Nephron progenitor cell (in vitro differentiated cells): Measurements from ENCODE around the gene SAP30L.

Experiments
- DNase-seq: peaks from one replicate; pipeline ENCODE4 v3.0.0; 2021
- H3K27ac Mint-ChIP-seq: 2 replicates; pipeline ENCODE4 v1.8.0; 2021; ENCODE audit warnings: mild to moderate bottlenecking, moderate library complexity, mixed read lengths
- H3K27me3 Mint-ChIP-seq: 2 replicates; pipeline ENCODE4 v1.8.0; 2021; ENCODE audit warnings: mild to moderate bottlenecking, low read depth, mixed read lengths; ENCODE audit not compliant: poor library complexity
- H3K36me3 Mint-ChIP-seq: 2 replicates; pipeline ENCODE4 v1.8.0; 2021; ENCODE audit warnings: low read depth, mixed read lengths
- H3K4me1 Mint-ChIP-seq: 2 replicates; pipeline ENCODE4 v1.8.0; 2021; ENCODE audit warnings: mixed read lengths
- H3K4me3 Mint-ChIP-seq: 2 replicates; pipeline ENCODE4 v1.8.0; 2021; ENCODE audit warnings: mild to moderate bottlenecking, moderate library complexity, mixed read lengths
- H3K9me3 Mint-ChIP-seq: 2 replicates; pipeline ENCODE4 v1.8.0; 2021; ENCODE audit warnings: mild to moderate bottlenecking, moderate library complexity, mixed read lengths
- CTCF ChIP-seq: fragments of 200-600 bp; sonication (generic); IDR thresholded peaks from 2 replicates; pipeline ENCODE4 v1.5.0; 2021; ENCODE audit warnings: antibody characterized with exemption

SAP30L gene

GRCh38 chr5:154412316-154412715 lies 33.5 kb upstream of the SAP30L start:
- no peak for DNase-seq
- no peak for TF ChIP-seq CTCF
- no peak overlapping the region for H3K4me3 Mint-ChIP-seq
- H3K36me3 Mint-ChIP-seq: peaks cover 45% of the 10 kb centered on the region
- no peak overlapping the region for H3K27ac Mint-ChIP-seq
- no peaks in the 10 kb centered on the region for H3K9me3 Mint-ChIP-seq
- peaks cover 31% of the 10 kb centered on the region for H3K4me1 Mint-ChIP-seq
- no peaks in the 10 kb centered on the region for H3K27me3 Mint-ChIP-seq

GRCh38 chr5:154412925-154413324 lies 32.9 kb upstream of the SAP30L start:
- no peaks in the 10 kb centered on the region for H3K9me3 Mint-ChIP-seq
- H3K4me3 Mint-ChIP-seq: no peak overlapping the region
- H3K27me3 Mint-ChIP-seq: no peaks in the 10 kb centered on the region
- no peak for TF ChIP-seq CTCF
- peaks cover 45% of the 10 kb centered on the region for H3K36me3 Mint-ChIP-seq
- H3K4me1 Mint-ChIP-seq: peaks cover 26% of the 10 kb centered on the region
- no peak for DNase-seq
- peak overlapping the region; percentile 50 for H3K27ac Mint-ChIP-seq

- DNase-seq: no peak
- no peak for TF ChIP-seq CTCF
- H3K4me3 Mint-ChIP-seq: no peak overlapping the region
- H3K9me3 Mint-ChIP-seq: no peaks in the 10 kb centered on the region
- no peaks in the 10 kb centered on the region for H3K27me3 Mint-ChIP-seq
- peaks cover 23% of the 10 kb centered on the region for H3K4me1 Mint-ChIP-seq
- peaks cover 41% of the 10 kb centered on the region for H3K36me3 Mint-ChIP-seq
- no peak overlapping the region for H3K27ac Mint-ChIP-seq
Measured at GRCh38 chr5:154415114-154415513, 30.7 kb upstream of the SAP30L start.

- Mint-ChIP-seq H3K36me3 (peaks cover 42% of the 10 kb centered on the region), H3K4me3 (no peak overlapping the region), H3K4me1 (peaks cover 14% of the 10 kb centered on the region), H3K27ac (no peak overlapping the region), H3K27me3 (no peaks in the 10 kb centered on the region), H3K9me3 (peaks cover 21% of the 10 kb centered on the region)
- no peak for DNase-seq
- no peak for TF ChIP-seq CTCF
Measured at GRCh38 chr5:154418344-154418820, 27.4 kb upstream of the SAP30L start.

- no peak for DNase-seq
- H3K27ac Mint-ChIP-seq: no peak overlapping the region
- peaks cover 42% of the 10 kb centered on the region for H3K36me3 Mint-ChIP-seq
- peaks cover 12% of the 10 kb centered on the region for H3K4me1 Mint-ChIP-seq
- H3K9me3 Mint-ChIP-seq: peaks cover 29% of the 10 kb centered on the region
- H3K4me3 Mint-ChIP-seq: no peak overlapping the region
- H3K27me3 Mint-ChIP-seq: no peaks in the 10 kb centered on the region
- no peak for TF ChIP-seq CTCF
Measured at GRCh38 chr5:154419236-154419635, 26.6 kb upstream of the SAP30L start.

- H3K27ac Mint-ChIP-seq: no peak overlapping the region
- peaks cover 40% of the 10 kb centered on the region for H3K36me3 Mint-ChIP-seq
- peaks cover 12% of the 10 kb centered on the region for H3K4me1 Mint-ChIP-seq
- no peaks in the 10 kb centered on the region for H3K27me3 Mint-ChIP-seq
- no peak for DNase-seq
- no peak overlapping the region for H3K4me3 Mint-ChIP-seq
- peaks cover 34% of the 10 kb centered on the region for H3K9me3 Mint-ChIP-seq
- peak; percentile 29 for TF ChIP-seq CTCF
Measured at GRCh38 chr5:154421868-154422267, 23.9 kb upstream of the SAP30L start.
